HCT116 (cell line): Measurements from ENCODE around the gene TPRG1L. TPM values are rescaled to one million over a fixed set of nuclear protein-coding genes. Genes with fewer than 3 reads are reported as not detected.

Experiments
- ATAC-seq: fragments of 200-7000 bp; cut with Tn5 transposase; 2 replicates; pipeline ENCODE4 v1.9.1; 2020; ENCODE audit warnings: mild to moderate bottlenecking, moderate library complexity
- BruUV-seq: library from RNA; stranded (reverse); fragments of 400-500 nt; replicated peaks from 2 replicates; lab custom pipeline; 2021; lab: Mats Ljungman, UMichigan
- CTCF ChIA-PET: fragments of 300-600 bp; sonication (Branson Sonifier 250); formaldehyde crosslinking; loops from one replicate; lab custom pipeline; 2021; ENCODE audit warnings: antibody characterized with exemption; lab: Charles Lee
- POLR2A ChIA-PET: fragments of 300-600, 350-600 bp; sonication (Branson Sonifier 250); formaldehyde crosslinking; loops from one replicate; lab custom pipeline; 2021; ENCODE audit warnings: antibody characterized with exemption; lab: Charles Lee
- RAD21 ChIA-PET, 2 experiments: fragments of 300-600 bp; sonication (Branson Sonifier 250); formaldehyde crosslinking; loops; one replicate each; lab custom pipeline; 2023; ENCODE audit warnings: low total read pairs in 2 of 2; ENCODE audit not compliant: uncharacterized antibody in 2 of 2, unreplicated experiment in 2 of 2, low non-redundant PET in 1 of 2; lab: Charles Lee
- DNase-seq: peaks from one replicate; pipeline ENCODE4 v3.0.0-alpha.2; 2010; ENCODE audit warnings: low read depth, low spot score
- H2AFZ ChIP-seq: fragments of 200-600 bp; shearing (Covaris generic), sonication (generic); 2 replicates; pipeline ENCODE4 v1.6.1; 2017; ENCODE audit warnings: low read depth, mixed run types, mixed read lengths, antibody characterized with exemption, low read length; ENCODE audit not compliant: poor library complexity, severe bottlenecking
- H3K27ac ChIP-seq: 2 replicates; pipeline ENCODE4 v1.5.1; 2012; ENCODE audit warnings: low read depth, low read length
- H3K27me3 ChIP-seq: fragments of 200-600 bp; sonication (generic); 2 replicates; pipeline ENCODE4 v1.6.1; 2016; ENCODE audit warnings: mixed run types, low read length, mixed read lengths; ENCODE audit not compliant: insufficient read depth
- H3K36me3 ChIP-seq, 2 experiments: fragments of 200-500 bp in 1 of 2; fragments of 200-600 bp in 1 of 2; sonication (Bioruptor generic) in 1 of 2; sonication (generic) in 1 of 2; 2 replicates each; pipeline versions ENCODE4 v1.5.1 to v1.6.1; 2014 to 2016; ENCODE audit warnings: low read length in 2 of 2, inconsistent platforms in 1 of 2, mixed read lengths in 1 of 2, mixed run types in 1 of 2; ENCODE audit not compliant: insufficient read depth in 2 of 2, control insufficient read depth in 1 of 2
- H3K4me1 ChIP-seq, 2 experiments: fragments of 200-600 bp in 1 of 2; sonication (generic) in 1 of 2; 2 replicates each; pipeline versions ENCODE4 v1.5.1 to v1.6.1; 2012 to 2017; ENCODE audit warnings: low read length in 2 of 2, inconsistent platforms in 1 of 2, mild to moderate bottlenecking in 1 of 2, mixed read lengths in 1 of 2, mixed run types in 1 of 2, moderate library complexity in 1 of 2; ENCODE audit not compliant: insufficient read depth in 2 of 2, control insufficient read depth in 1 of 2
- H3K4me2 ChIP-seq: fragments of 200-600 bp; sonication (generic); 2 replicates; pipeline ENCODE4 v1.6.1; 2017; ENCODE audit warnings: mixed run types, low read length, mixed read lengths
- H3K4me3 ChIP-seq, 2 experiments: fragments of 200-600 bp in 1 of 2; sonication (generic) in 1 of 2; replicated peaks in 1 of 2; 2 replicates each; pipeline ENCODE4 v1.5.1; 2011 to 2016; ENCODE audit warnings: low read length in 2 of 2, control low read depth in 1 of 2, low read depth in 1 of 2, mild to moderate bottlenecking in 1 of 2, mixed read lengths in 1 of 2, mixed run types in 1 of 2
- H3K79me2 ChIP-seq: fragments of 200-600 bp; sonication (generic); 2 replicates; pipeline ENCODE4 v1.6.1; 2017; ENCODE audit warnings: mild to moderate bottlenecking, mixed run types, low read length, moderate library complexity, mixed read lengths; ENCODE audit not compliant: insufficient read depth
- H3K9ac ChIP-seq: fragments of 200-600 bp; sonication (generic); 2 replicates; pipeline ENCODE4 v1.6.1; 2016; ENCODE audit warnings: low read length, mixed read lengths
- H3K9me2 ChIP-seq: fragments of 200-600 bp; sonication (generic), shearing (Covaris generic); 2 replicates; pipeline ENCODE4 v1.6.1; 2017; ENCODE audit warnings: mixed run types, mild to moderate bottlenecking, moderate library complexity; ENCODE audit not compliant: insufficient read depth
- H3K9me3 ChIP-seq, 2 experiments: fragments of 200-500 bp in 1 of 2; fragments of 200-600 bp in 1 of 2; sonication (Bioruptor generic) in 1 of 2; sonication (generic) in 1 of 2; 2 replicates each; pipeline ENCODE4 v1.6.1; 2014 to 2017; ENCODE audit warnings: low read length in 2 of 2, mixed read lengths in 2 of 2, inconsistent platforms in 1 of 2, low read depth in 1 of 2, mild to moderate bottlenecking in 1 of 2, mixed run types in 1 of 2, moderate library complexity in 1 of 2; ENCODE audit not compliant: control insufficient read depth in 1 of 2, insufficient read depth in 1 of 2
- H4K20me1 ChIP-seq: fragments of 200-600 bp; sonication (generic), shearing (Covaris generic); 2 replicates; pipeline ENCODE4 v1.6.1; 2017; ENCODE audit warnings: mixed run types, mild to moderate bottlenecking, moderate library complexity; ENCODE audit not compliant: insufficient read depth
- CEBPB ChIP-seq: IDR thresholded peaks from 2 replicates; pipeline ENCODE4 v1.6.1; 2012; ENCODE audit warnings: low read depth
- EGR1 ChIP-seq: IDR thresholded peaks from 2 replicates; pipeline ENCODE4 v1.6.1; 2012; ENCODE audit warnings: low read depth
- EZH2 ChIP-seq: fragments of 200-600 bp; sonication (generic); IDR thresholded peaks from 2 replicates; pipeline ENCODE4 v1.6.1; 2017; ENCODE audit warnings: antibody characterized with exemption, mixed run types
- EZH2phosphoT487 ChIP-seq: fragments of 200-600 bp; IDR thresholded peaks from 2 replicates; pipeline ENCODE4 v1.6.1; 2018; ENCODE audit warnings: antibody characterized with exemption, borderline replicate concordance
- FOSL1 ChIP-seq: IDR thresholded peaks from 2 replicates; pipeline ENCODE4 v1.6.1; 2012; ENCODE audit warnings: low read depth
- RAD21 ChIP-seq: IDR thresholded peaks from 2 replicates; pipeline ENCODE4 v1.6.1; 2012; ENCODE audit warnings: low read depth, mild to moderate bottlenecking
- ZNF274 ChIP-seq: fragments of 200-500 bp; sonication (Bioruptor generic); IDR thresholded peaks from 2 replicates; pipeline ENCODE4 v1.6.1; 2014; ENCODE audit warnings: mild to moderate bottlenecking, low read depth, low read length, inconsistent platforms
- intact Hi-C: fragments of 100-400 bp; cut with micrococcal nuclease; formaldehyde crosslinking; loops from 2 replicates; pipeline ENCODE4 v1.10.0; 2022
- total RNA-seq: library from RNA; stranded (reverse); gene quantifications from one replicate; pipeline ENCODE4 v1.2.1, GENCODE V29; 2021; ENCODE audit not compliant: unreplicated experiment

Gene TPRG1L
- total RNA-seq, 1 experiment from 2014 or later, result 25.6 TPM

GRCh38 chr1:3663999-3664699 is 39.3 kb downstream of the TPRG1L start:
- Histone ChIP-seq H3K9me3 (no peaks in the 10 kb centered on the region), H3K27ac (no peak overlapping the region), H3K4me3 (no peak overlapping the region), H3K27me3 (no peaks in the 10 kb centered on the region)
- ChIA-PET CTCF (no interaction called here), RAD21 (no interaction called here)
- BruUV-seq, result no TSS peak
- TF ChIP-seq EZH2phosphoT487 (no peak), CEBPB (no peak), EZH2 (no peak), RAD21 (no peak), FOSL1 (no peak), EGR1 (no peak)
- TF ChIP-seq, all 23 proteins: peak for 0
- POLR2A ChIA-PET, result no interaction called here
- peaks cover 5% of the 10 kb centered on the region; the same call in 1 of the 2 replicates for H4K20me1 ChIP-seq
- H3K9ac ChIP-seq, result no peak overlapping the region
- peaks cover 14 to 20% of the 10 kb centered on the region in 2 experiments for H3K4me1 ChIP-seq
- ATAC-seq (no peak), DNase-seq (no peak)
- no peaks in the 10 kb centered on the region for H3K9me2 ChIP-seq
- H2AFZ ChIP-seq, result no peak overlapping the region
- intact Hi-C loops, result no loop called here
- peaks cover 70% of the 10 kb centered on the region for H3K79me2 ChIP-seq
- H3K36me3 ChIP-seq, result no peaks in the 10 kb centered on the region
- no peak overlapping the region for H3K4me2 ChIP-seq

- no peak overlapping the region for H3K4me2 ChIP-seq
- H4K20me1 ChIP-seq, result peaks cover 5% of the 10 kb centered on the region; the same call in 1 of the 2 replicates
- H3K9me2 ChIP-seq, result no peaks in the 10 kb centered on the region
- ChIA-PET CTCF (no interaction called here), POLR2A (no interaction called here), RAD21 (no interaction called here)
- H3K9ac ChIP-seq, result no peak overlapping the region
- peaks cover 16 to 27% of the 10 kb centered on the region in 2 experiments for H3K4me1 ChIP-seq
- no peak for TF ChIP-seq ZNF274
- peaks cover 67% of the 10 kb centered on the region for H3K79me2 ChIP-seq
- no peak overlapping the region for H3K27ac ChIP-seq
- BruUV-seq, result no TSS peak
- no peak overlapping the region for H2AFZ ChIP-seq
- H3K27me3 ChIP-seq, result no peaks in the 10 kb centered on the region
- H3K4me3 ChIP-seq, result no peak overlapping the region
- H3K9me3 ChIP-seq, result no peaks in the 10 kb centered on the region
- intact Hi-C loops, result loop anchor here (5.0 kb wide), 1 partner anchor 237 kb away; the partner anchor contains the start of gene C1orf174
- no peak for DNase-seq
- H3K36me3 ChIP-seq, result no peaks in the 10 kb centered on the region
- no peak for ATAC-seq
Observed at GRCh38 chr1:3664700-3665375, 40.0 kb downstream of the TPRG1L start.
